Inferior parietal cortex (tissue), 1 donor: ENCODE results near the gene CLDN25.

Source experiments
- DNase-seq: peaks from one replicate; pipeline ENCODE4 v3.0.0-alpha.2; 2016; ENCODE audit errors: extremely low spot score

CLDN25 gene

GRCh38 chr11:113808931-113809330 lies 29.3 kb downstream of the CLDN25 start:
- no peak for DNase-seq

GRCh38 chr11:113814181-113814580 lies 34.6 kb downstream of the CLDN25 start:
- DNase-seq: no peak

DNA sequence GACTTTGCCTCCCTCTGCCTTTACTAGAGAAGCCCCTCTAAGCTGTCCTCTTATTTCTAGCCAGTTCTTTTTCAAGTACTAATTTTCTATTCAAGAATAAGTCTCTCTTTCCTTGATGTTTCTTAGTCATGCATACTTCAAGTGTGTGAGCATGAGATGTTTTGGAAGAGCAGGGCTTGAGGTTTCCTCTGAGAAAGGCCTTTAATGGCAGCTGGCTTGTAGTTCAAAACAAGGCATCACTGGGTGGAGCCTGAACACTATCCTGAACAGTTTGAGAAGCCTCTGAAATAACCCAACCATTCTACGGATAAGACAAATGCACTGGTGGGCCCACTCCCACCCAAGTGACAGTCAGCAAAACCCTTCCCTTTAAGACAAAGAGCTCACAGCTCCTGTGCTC lies 37.6 kb downstream of the CLDN25 start:
- DNase-seq: no peak

DNA sequence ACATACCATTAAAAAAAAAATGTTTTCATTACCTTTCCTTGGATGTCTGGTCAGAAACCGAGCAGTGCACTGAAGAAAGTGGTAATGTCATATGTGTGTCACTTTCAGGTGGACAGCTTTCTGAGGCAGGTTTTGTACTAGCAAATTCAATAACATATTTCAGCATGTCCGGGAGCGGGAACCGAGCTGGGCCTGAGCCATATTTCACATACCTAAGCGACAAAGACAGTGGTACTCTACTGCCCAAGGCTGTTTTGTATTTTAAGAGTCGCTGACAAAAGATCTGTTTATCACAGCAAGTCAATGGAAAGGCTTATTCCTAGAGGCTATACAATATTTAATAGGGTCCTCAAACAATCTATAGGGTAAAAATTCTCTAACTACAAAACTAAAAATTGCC lies 38.0 kb downstream of the CLDN25 start:
- DNase-seq: no peak

DNA sequence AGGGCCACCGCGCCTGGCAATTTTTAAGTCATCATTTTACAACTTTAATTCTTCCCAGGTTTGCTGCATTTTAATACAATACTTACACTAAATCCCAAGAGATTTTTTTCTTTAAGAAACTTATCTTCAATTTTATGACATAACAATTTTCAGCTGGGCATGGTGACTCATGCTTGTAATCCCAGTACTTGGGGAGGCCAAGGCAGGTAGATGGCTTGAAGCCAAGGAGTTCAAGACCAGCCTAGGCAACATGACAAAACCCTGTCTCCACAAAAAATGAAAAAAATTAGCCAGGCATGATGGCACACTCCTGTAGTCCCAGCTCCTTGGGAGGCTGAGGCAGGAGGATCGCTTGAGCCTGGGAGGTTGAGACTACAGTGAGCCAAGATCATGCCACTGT lies 38.8 kb downstream of the CLDN25 start:
- DNase-seq: no peak

DNA sequence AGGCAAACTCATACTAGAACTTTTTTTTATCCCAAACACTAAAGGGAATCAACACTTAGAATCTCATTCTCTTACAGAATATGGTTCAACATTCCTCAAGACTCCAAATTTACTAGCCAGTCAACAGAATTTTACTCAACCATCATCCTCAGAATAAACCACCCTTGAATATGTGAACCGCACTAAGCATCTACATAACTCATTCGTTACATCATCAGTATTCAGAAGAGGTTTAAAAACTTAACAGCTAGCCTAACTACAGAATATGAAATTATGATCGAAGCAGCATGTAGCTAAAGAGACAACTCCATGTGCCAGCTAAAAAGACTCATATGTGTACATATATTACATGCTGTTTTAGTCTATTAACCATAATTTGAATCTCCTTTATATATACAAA lies 47.9 kb downstream of the CLDN25 start:
- DNase-seq: no peak

DNA sequence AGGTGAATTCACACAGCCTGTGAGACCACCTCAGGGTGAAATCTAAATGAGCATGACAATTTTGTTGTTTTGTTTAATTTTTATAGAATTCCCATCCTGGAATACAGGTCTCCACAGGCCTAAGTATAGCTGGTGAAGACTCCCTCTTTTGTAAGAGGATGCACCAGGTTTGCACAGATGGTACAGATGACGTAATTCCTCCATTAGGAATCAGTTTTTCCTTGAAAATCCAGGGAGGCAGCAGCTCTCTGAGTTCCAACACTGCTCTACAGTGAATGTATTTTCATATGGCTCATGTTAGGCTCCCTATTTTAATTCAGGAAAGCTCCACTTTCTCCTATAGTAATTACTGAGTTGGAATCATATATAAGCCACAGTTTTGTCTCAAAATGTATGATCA lies 48.6 kb downstream of the CLDN25 start:
- peak; percentile 66 for DNase-seq

DNA sequence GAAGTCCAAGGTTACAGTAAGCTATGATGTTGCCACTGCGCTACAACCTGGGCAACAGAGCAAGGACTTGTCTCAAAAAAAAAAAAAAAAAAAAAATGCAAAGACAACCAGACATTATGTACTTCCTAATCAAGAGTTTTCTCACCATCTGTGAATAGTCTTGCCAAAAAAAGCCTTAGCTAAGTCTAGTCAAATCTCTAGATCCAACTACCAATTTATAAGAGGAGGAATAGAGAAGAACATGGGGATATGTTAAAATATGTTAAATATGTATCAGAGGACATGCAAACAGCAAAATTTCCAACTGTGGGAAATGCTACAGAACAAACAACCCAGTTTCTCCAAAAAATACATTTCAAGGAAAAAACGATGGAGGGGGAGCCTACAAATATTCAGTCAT lies 50.2 kb downstream of the CLDN25 start:
- no peak for DNase-seq
